GM20000 (cell line): ENCODE results near the gene CADPS2.

Experiments
- DNase-seq: peaks from one replicate; pipeline ENCODE4 v3.0.0; 2012; ENCODE audit warnings: low spot score
- CTCF ChIP-seq: IDR thresholded peaks from 2 replicates; pipeline ENCODE4 v1.5.1; 2012; ENCODE audit warnings: mild to moderate bottlenecking, control low read depth; ENCODE audit errors: extremely low read depth, missing control alignments

The CADPS2 gene

GRCh38 chr7:122300956-122301833 is 585.1 kb downstream of the CADPS2 start:
- no peak for TF ChIP-seq CTCF

GRCh38 chr7:122300211-122300932 is 585.9 kb downstream of the CADPS2 start:
- DNase-seq, result no peak
- no peak for TF ChIP-seq CTCF

More at GRCh38 chr7:122300956-122301833, 585.1 kb downstream of the CADPS2 start:
- DNase-seq, result no peak

- no peak for TF ChIP-seq CTCF
- DNase-seq, result no peak
Observed at GRCh38 chr7:122299624-122300210, 586.5 kb downstream of the CADPS2 start.

GRCh38 chr7:122298618-122299017 is 587.6 kb downstream of the CADPS2 start:
- TF ChIP-seq CTCF, result no peak
- no peak for DNase-seq

- DNase-seq, result no peak
- no peak for TF ChIP-seq CTCF
Observed at GRCh38 chr7:122298131-122298530, 588.1 kb downstream of the CADPS2 start.

GRCh38 chr7:122291189-122291588 is 595.1 kb downstream of the CADPS2 start:
- DNase-seq, result no peak
- TF ChIP-seq CTCF, result no peak

- no peak for DNase-seq
- TF ChIP-seq CTCF, result no peak
Observed at GRCh38 chr7:122290476-122290875, 595.8 kb downstream of the CADPS2 start.
